ENCODE results near the gene KIF3A.

Gene KIF3A

GRCh38 chr5:132659598-132660493 lies 77.5 kb downstream of the KIF3A start:
- Histone ChIP-seq H3K9me2 (ENCODE audit: low read depth, low read length) (no peaks in the 10 kb centered on the region), H3K36me3 (ENCODE audit: insufficient read depth, low read length) (no peaks in the 10 kb centered on the region), H3K9ac (ENCODE audit: low read length) (no peak overlapping the region), H3K27me3 (ENCODE audit: insufficient read depth, low read length) (peaks cover 10% of the 10 kb centered on the region), H3K27ac (ENCODE audit: low read depth, low read length, poor library complexity, severe bottlenecking) (no peak overlapping the region), H3K4me3 (ENCODE audit: low read depth, low read length, poor library complexity, severe bottlenecking) (no peak overlapping the region), H3K4me1 (ENCODE audit: insufficient read depth, low read length, severe bottlenecking) (peaks cover 13% of the 10 kb centered on the region), H3K9me3 (ENCODE audit: low read length) (no peaks in the 10 kb centered on the region), H3F3A (ENCODE audit: insufficient read depth, low read length) (no peaks in the 10 kb centered on the region), H3K79me2 (ENCODE audit: insufficient read depth, low read length) (no peaks in the 10 kb centered on the region), H2AFZ (ENCODE audit: low read length) (no peak overlapping the region), H3K4me2 (ENCODE audit: low read length) (no peak overlapping the region), H4K20me1 (ENCODE audit: insufficient read depth, low read length) (no peaks in the 10 kb centered on the region)
- TF ChIP-seq EZH2 (IDR thresholded peaks at IDR 0.05; ENCODE audit: borderline replicate concordance, low read length) (no peak), CTCF (IDR thresholded peaks at IDR 0.05; ENCODE audit: low read length) (no peak)

- Histone ChIP-seq H3K4me1 (ENCODE audit: insufficient read depth, low read length, severe bottlenecking) (peaks cover 12% of the 10 kb centered on the region), H3F3A (ENCODE audit: insufficient read depth, low read length) (no peaks in the 10 kb centered on the region), H3K9ac (ENCODE audit: low read length) (no peak overlapping the region), H3K9me2 (ENCODE audit: low read depth, low read length) (no peaks in the 10 kb centered on the region), H3K79me2 (ENCODE audit: insufficient read depth, low read length) (no peaks in the 10 kb centered on the region), H2AFZ (ENCODE audit: low read length) (no peak overlapping the region), H3K36me3 (ENCODE audit: insufficient read depth, low read length) (no peaks in the 10 kb centered on the region), H4K20me1 (ENCODE audit: insufficient read depth, low read length) (no peaks in the 10 kb centered on the region), H3K27me3 (ENCODE audit: insufficient read depth, low read length) (peaks cover 10% of the 10 kb centered on the region), H3K27ac (ENCODE audit: low read depth, low read length, poor library complexity, severe bottlenecking) (no peak overlapping the region), H3K4me2 (ENCODE audit: low read length) (no peak overlapping the region), H3K4me3 (ENCODE audit: low read depth, low read length, poor library complexity, severe bottlenecking) (no peak overlapping the region), H3K9me3 (ENCODE audit: low read length) (no peaks in the 10 kb centered on the region)
- TF ChIP-seq CTCF (IDR thresholded peaks at IDR 0.05; ENCODE audit: low read length) (no peak), EZH2 (IDR thresholded peaks at IDR 0.05; ENCODE audit: borderline replicate concordance, low read length) (no peak)
These were observed 78.7 kb downstream of the KIF3A start for GRCh38 chr5:132658381-132659302.

GRCh38 chr5:132657676-132658380 lies 79.5 kb downstream of the KIF3A start, which contains the start of gene IL13:
Gene IL13 (plus strand): TSS chr5:132658173. CDS start chr5:132658187, 14 bp downstream.
- H2AFZ ChIP-seq (ENCODE audit: low read length) = no peak within 1 kb of the TSS
- no peak within 1 kb of the TSS for H3K9ac ChIP-seq (ENCODE audit: low read length)
- no peaks in the 10 kb centered on the region for H3K36me3 ChIP-seq (ENCODE audit: insufficient read depth, low read length)
- H3K4me3 ChIP-seq (ENCODE audit: low read depth, low read length, poor library complexity, severe bottlenecking) = no peak within 1 kb of the TSS
- no peak within 1 kb of the TSS for H3K27ac ChIP-seq (ENCODE audit: low read depth, low read length, poor library complexity, severe bottlenecking)
- no peaks in the 10 kb centered on the region for H4K20me1 ChIP-seq (ENCODE audit: insufficient read depth, low read length)
- no peaks in the 10 kb centered on the region for H3F3A ChIP-seq (ENCODE audit: insufficient read depth, low read length)
- TF ChIP-seq CTCF (IDR thresholded peaks at IDR 0.05; ENCODE audit: low read length) = no peak
- no peak for TF ChIP-seq EZH2 (IDR thresholded peaks at IDR 0.05; ENCODE audit: borderline replicate concordance, low read length)
- no peaks in the 10 kb centered on the region for H3K79me2 ChIP-seq (ENCODE audit: insufficient read depth, low read length)
- peaks cover 10% of the 10 kb centered on the region for H3K27me3 ChIP-seq (ENCODE audit: insufficient read depth, low read length)
- no peaks in the 10 kb centered on the region for H3K9me2 ChIP-seq (ENCODE audit: low read depth, low read length)
- no peak within 1 kb of the TSS for H3K4me2 ChIP-seq (ENCODE audit: low read length)
- peaks cover 4% of the 10 kb centered on the region for H3K4me1 ChIP-seq (ENCODE audit: insufficient read depth, low read length, severe bottlenecking)
- no peaks in the 10 kb centered on the region for H3K9me3 ChIP-seq (ENCODE audit: low read length)
